Suprapubic skin (tissue), 3 donors: Measurements from ENCODE around the gene OVAAL.

Experiments
- POLR2A ChIP-seq, 2 donors: fragments of 450-650 bp; IDR thresholded peaks; one replicate each; pipeline ENCODE4 v1.6.1; 2017; ENCODE audit warnings: antibody characterized with exemption in 2 of 2, mild to moderate bottlenecking in 2 of 2, moderate library complexity in 2 of 2
- TF ChIP-seq, protein P1 (sequence below), 2 donors: fragments of 200-600 bp in 1 of 2; fragments of 450-650 bp in 1 of 2; sonication (generic) in 1 of 2; IDR thresholded peaks; one replicate each; pipeline ENCODE4 v1.5.1; 2016 to 2019; ENCODE audit warnings: antibody characterized with exemption in 2 of 2, mild to moderate bottlenecking in 1 of 2, moderate library complexity in 1 of 2

DNA sequence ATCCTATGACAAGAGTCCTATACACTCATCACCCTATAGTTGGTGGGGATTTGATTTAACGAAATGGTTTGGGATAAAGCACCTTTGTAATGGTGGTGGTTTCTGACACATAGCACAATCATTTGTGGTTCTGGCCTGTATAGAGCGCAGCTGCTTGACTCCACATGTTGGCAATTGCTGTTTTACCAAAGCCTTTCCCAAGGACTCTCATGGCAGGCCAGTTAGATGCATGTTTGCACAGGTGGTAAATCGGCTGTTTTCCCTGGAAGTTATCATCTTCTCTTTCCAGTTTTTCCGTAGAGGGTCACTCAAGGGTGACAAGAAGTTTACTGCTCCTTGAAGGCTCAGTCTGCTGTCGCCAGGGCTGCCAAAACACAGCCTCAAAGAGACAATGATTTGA is 56.0 kb downstream of the OVAAL start:
- TF ChIP-seq, protein P1, sequence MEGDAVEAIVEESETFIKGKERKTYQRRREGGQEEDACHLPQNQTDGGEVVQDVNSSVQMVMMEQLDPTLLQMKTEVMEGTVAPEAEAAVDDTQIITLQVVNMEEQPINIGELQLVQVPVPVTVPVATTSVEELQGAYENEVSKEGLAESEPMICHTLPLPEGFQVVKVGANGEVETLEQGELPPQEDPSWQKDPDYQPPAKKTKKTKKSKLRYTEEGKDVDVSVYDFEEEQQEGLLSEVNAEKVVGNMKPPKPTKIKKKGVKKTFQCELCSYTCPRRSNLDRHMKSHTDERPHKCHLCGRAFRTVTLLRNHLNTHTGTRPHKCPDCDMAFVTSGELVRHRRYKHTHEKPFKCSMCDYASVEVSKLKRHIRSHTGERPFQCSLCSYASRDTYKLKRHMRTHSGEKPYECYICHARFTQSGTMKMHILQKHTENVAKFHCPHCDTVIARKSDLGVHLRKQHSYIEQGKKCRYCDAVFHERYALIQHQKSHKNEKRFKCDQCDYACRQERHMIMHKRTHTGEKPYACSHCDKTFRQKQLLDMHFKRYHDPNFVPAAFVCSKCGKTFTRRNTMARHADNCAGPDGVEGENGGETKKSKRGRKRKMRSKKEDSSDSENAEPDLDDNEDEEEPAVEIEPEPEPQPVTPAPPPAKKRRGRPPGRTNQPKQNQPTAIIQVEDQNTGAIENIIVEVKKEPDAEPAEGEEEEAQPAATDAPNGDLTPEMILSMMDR (IDR thresholded peaks at IDR 0.05): no peak
- no peak for TF ChIP-seq POLR2A (IDR thresholded peaks at IDR 0.05)
